HG02852 (cell line): ENCODE measurements around the gene RNF212.

ENCODE experiments used
- ATAC-seq: cut with Tn5 transposase; IDR thresholded peaks from one replicate; pipeline ENCODE4 v1.9.1; 2021; ENCODE audit warnings: mild to moderate bottlenecking, moderate library complexity; ENCODE audit not compliant: unreplicated experiment

RNF212 gene

GRCh38 chr4:1023075-1023640 is 90.2 kb downstream of the RNF212 start:
- ATAC-seq: no peak

- ATAC-seq: no peak
Observed at GRCh38 chr4:1022739-1023066, 90.7 kb downstream of the RNF212 start.

GRCh38 chr4:1022051-1022738 is 91.2 kb downstream of the RNF212 start:
- ATAC-seq: no peak
